Vagina (tissue), 2 donors: ENCODE results near the gene IRX5.

ENCODE experiments used
- POLR2A ChIP-seq, 2 donors: fragments of 450-650 bp; IDR thresholded peaks; one replicate each; pipeline ENCODE4 v1.6.1; 2017; ENCODE audit warnings: antibody characterized with exemption in 2 of 2, mild to moderate bottlenecking in 2 of 2, moderate library complexity in 2 of 2
- TF ChIP-seq, protein P1 (sequence below), 3 experiments: fragments of 450-650 bp in 2 of 3; fragments of 200-600 bp in 1 of 3; sonication (generic) in 1 of 3; IDR thresholded peaks; one replicate each; pipeline ENCODE4 v1.5.1; 2017 to 2019; ENCODE audit warnings: antibody characterized with exemption in 3 of 3, mild to moderate bottlenecking in 2 of 3, moderate library complexity in 2 of 3

DNA sequence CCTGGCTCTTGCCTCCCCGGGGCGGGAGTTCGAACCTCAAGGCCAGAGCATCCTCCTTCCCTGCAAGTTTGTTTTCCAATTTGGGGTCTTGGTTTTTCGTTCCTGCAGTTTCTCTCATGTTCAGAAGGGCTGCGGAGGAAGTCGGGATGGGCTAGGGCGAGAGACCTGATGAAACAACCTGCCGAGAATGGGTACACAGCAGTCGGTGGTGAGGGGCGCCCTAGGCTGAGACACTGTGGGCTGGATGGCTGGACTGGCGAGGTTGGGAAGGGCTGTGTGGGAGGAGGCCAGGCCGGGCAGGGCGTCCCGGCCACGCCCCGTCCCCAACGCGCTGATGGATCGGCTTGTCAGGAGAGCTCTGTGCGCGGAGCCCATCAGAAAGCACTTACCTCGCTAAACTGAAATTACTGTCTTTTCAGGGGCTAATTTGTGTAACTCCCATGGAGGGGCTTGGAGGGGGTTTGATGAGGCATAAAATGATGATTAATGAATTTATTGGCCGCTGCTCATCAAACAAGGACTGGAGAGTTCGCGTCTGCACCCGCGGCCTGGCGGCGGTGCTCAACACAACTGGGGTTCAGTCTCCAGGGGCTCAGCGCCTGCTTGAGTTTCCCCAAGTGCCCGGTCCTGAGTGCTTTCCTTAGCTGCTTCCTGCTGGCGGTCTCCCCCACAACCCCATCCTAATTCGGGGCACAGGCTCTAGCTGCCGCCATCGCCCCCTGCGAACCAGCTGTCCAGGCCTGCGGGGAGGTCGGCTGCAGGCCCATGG lies 9.0 kb downstream of the IRX5 start:
- TF ChIP-seq POLR2A (IDR thresholded peaks at IDR 0.05) = no peak
- TF ChIP-seq, protein P1, sequence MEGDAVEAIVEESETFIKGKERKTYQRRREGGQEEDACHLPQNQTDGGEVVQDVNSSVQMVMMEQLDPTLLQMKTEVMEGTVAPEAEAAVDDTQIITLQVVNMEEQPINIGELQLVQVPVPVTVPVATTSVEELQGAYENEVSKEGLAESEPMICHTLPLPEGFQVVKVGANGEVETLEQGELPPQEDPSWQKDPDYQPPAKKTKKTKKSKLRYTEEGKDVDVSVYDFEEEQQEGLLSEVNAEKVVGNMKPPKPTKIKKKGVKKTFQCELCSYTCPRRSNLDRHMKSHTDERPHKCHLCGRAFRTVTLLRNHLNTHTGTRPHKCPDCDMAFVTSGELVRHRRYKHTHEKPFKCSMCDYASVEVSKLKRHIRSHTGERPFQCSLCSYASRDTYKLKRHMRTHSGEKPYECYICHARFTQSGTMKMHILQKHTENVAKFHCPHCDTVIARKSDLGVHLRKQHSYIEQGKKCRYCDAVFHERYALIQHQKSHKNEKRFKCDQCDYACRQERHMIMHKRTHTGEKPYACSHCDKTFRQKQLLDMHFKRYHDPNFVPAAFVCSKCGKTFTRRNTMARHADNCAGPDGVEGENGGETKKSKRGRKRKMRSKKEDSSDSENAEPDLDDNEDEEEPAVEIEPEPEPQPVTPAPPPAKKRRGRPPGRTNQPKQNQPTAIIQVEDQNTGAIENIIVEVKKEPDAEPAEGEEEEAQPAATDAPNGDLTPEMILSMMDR (IDR thresholded peaks at IDR 0.05) = no peak
